Measurements from ENCODE around the gene PTPRA. TPM values are rescaled to one million over a fixed set of nuclear protein-coding genes. Genes with fewer than 3 reads are reported as not detected.

The PTPRA gene
- total and polyA plus RNA-seq, 9 of the 15 experiments (the other 6 are each of a cell fraction or from before 2014, with no cell fraction given): 3.4 to 80.5 (median 28.0) TPM

DNA sequence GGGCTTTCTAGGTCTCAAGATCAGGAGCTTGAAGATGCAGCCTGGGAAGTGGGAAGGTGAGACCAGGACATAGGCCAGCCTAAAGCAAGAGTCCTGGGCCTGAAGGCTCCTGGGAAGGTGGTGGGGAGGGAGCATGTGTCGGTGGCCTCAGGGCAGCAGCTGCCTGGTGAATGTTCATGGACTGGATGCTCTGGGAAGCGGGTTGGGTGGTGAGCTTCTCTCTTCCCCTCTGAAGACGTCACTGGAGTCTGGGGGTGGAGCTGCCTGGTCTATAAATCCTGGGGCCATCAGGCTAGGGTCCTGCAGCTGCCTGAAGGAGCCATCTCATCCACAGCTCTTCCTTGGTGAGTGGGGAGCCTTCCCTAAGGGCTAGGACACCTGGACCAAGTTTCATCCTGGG is 170.0 kb downstream of the PTPRA start, which contains the start of gene GNRH2 (continued):
- TF ChIP-seq, protein P1, sequence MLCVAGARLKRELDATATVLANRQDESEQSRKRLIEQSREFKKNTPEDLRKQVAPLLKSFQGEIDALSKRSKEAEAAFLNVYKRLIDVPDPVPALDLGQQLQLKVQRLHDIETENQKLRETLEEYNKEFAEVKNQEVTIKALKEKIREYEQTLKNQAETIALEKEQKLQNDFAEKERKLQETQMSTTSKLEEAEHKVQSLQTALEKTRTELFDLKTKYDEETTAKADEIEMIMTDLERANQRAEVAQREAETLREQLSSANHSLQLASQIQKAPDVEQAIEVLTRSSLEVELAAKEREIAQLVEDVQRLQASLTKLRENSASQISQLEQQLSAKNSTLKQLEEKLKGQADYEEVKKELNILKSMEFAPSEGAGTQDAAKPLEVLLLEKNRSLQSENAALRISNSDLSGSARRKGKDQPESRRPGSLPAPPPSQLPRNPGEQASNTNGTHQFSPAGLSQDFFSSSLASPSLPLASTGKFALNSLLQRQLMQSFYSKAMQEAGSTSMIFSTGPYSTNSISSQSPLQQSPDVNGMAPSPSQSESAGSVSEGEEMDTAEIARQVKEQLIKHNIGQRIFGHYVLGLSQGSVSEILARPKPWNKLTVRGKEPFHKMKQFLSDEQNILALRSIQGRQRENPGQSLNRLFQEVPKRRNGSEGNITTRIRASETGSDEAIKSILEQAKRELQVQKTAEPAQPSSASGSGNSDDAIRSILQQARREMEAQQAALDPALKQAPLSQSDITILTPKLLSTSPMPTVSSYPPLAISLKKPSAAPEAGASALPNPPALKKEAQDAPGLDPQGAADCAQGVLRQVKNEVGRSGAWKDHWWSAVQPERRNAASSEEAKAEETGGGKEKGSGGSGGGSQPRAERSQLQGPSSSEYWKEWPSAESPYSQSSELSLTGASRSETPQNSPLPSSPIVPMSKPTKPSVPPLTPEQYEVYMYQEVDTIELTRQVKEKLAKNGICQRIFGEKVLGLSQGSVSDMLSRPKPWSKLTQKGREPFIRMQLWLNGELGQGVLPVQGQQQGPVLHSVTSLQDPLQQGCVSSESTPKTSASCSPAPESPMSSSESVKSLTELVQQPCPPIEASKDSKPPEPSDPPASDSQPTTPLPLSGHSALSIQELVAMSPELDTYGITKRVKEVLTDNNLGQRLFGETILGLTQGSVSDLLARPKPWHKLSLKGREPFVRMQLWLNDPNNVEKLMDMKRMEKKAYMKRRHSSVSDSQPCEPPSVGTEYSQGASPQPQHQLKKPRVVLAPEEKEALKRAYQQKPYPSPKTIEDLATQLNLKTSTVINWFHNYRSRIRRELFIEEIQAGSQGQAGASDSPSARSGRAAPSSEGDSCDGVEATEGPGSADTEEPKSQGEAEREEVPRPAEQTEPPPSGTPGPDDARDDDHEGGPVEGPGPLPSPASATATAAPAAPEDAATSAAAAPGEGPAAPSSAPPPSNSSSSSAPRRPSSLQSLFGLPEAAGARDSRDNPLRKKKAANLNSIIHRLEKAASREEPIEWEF (CRISPR knock-in tag; IDR thresholded peaks at IDR 0.05): no peak
- TF ChIP-seq SREBF1 (IDR thresholded peaks at IDR 0.05; ENCODE audit: borderline replicate concordance, low read depth, low read length) (no peak), HDAC8 (tag; IDR thresholded peaks at IDR 0.05) (no peak), NONO (IDR thresholded peaks at IDR 0.05; ENCODE audit: low read depth in 2 of 2, low read length in 1 of 2) (no peak), NFIC (IDR thresholded peaks at IDR 0.05) (no peak)

All from K562 (cell line).